SJCRH30 (cell line): ENCODE measurements around the gene PHKA2. TPM values are rescaled to one million over a fixed set of nuclear protein-coding genes. Genes with fewer than 3 reads are reported as not detected.
"Not testable (repeated sequence)": the region's sequence is repeated elsewhere in the genome, so short reads cannot be mapped to it uniquely, and the experiment has no call there.

Experiments used
- DNase-seq, 2 experiments: peaks; one replicate each; pipeline ENCODE4 v3.0.0-alpha.2; 2015 to 2020
- H3K27ac ChIP-seq: fragments of 250-450 bp; sonication (Bioruptor Pico); 2 replicates; pipeline ENCODE4 v1.5.1; 2020; ENCODE audit warnings: mild to moderate bottlenecking, moderate library complexity
- H3K27me3 ChIP-seq: fragments of 250-450 bp; sonication (Bioruptor Pico); 2 replicates; pipeline ENCODE4 v1.5.1; 2020; ENCODE audit warnings: mild to moderate bottlenecking, moderate library complexity
- H3K36me3 ChIP-seq: fragments of 250-450 bp; sonication (Bioruptor Pico); 2 replicates; pipeline ENCODE4 v1.5.1; 2020; ENCODE audit warnings: mild to moderate bottlenecking, moderate library complexity
- H3K4me1 ChIP-seq: fragments of 250-450 bp; sonication (Bioruptor Pico); 2 replicates; pipeline ENCODE4 v1.5.1; 2020; ENCODE audit warnings: mild to moderate bottlenecking, moderate library complexity
- H3K4me3 ChIP-seq: fragments of 250-450 bp; sonication (Bioruptor Pico); 2 replicates; pipeline ENCODE4 v1.5.1; 2020; ENCODE audit warnings: mild to moderate bottlenecking, moderate library complexity
- H3K9me3 ChIP-seq: fragments of 250-450 bp; sonication (Bioruptor Pico); replicated peaks from 2 replicates; pipeline ENCODE4 v1.5.1; 2020; ENCODE audit warnings: mild to moderate bottlenecking, moderate library complexity
- total RNA-seq: library from RNA; depleted of rRNA; stranded (reverse); fragments of >200 nt; shearing (Covaris generic); gene quantifications from 2 replicates; pipeline ENCODE4 v1.2.3, GENCODE V29; 2014; rRNA removed

The PHKA2 gene
- total RNA-seq, 1 experiment from 2014 or later = 30.3 TPM

DNA sequence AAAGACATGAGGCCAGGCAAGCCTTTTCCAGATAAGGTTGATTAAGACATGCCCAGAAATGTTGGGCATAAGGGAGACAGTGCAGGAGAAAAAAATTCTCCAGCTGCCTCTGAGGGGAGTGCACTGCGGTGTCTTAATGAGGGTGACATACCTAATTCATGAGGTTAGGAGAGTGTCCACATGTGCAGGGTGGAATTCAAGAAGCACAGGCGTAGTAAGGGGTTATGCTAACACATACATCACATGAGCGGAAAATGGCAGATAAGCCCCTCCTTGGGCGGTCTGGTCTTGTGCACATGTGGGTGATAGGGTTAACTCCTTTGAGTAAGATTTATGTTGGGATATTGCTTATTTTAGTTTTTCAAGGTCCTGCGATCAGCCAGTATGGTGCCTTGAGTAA is 122.4 kb downstream of the PHKA2 start:
- Histone ChIP-seq H3K4me1 (peaks cover 3% of the 10 kb centered on the region), H3K27me3 (no peaks in the 10 kb centered on the region), H3K27ac (no peak overlapping the region), H3K4me3 (no peak overlapping the region), H3K9me3 (no peaks in the 10 kb centered on the region), H3K36me3 (no peaks in the 10 kb centered on the region)
- DNase-seq = peak in 1 of 2 experiments; percentile 15

DNA sequence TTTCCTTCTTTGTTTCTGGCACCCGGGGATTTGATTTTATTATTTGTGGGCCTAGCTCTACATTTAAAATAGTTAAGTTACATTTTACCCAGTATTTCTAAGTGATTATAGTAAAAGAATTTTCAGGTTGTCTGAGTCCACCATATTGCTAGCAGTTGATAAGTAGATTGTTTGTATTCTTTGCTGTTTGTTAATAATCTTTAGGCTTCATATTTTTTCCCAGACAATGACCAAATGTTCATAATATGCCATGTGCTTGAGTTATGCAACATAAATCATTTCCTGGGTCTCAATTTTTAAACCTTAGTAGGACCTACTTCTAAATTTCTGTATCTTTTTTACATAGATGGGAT is 127.3 kb downstream of the PHKA2 start:
- Histone ChIP-seq H3K36me3 (no peaks in the 10 kb centered on the region), H3K27me3 (no peaks in the 10 kb centered on the region), H3K4me3 (no peak overlapping the region), H3K4me1 (peaks cover 12% of the 10 kb centered on the region), H3K9me3 (no peaks in the 10 kb centered on the region), H3K27ac (peak overlapping the region; percentile 26; the same call in 1 of the 2 replicates)
- DNase-seq = no peak

DNA sequence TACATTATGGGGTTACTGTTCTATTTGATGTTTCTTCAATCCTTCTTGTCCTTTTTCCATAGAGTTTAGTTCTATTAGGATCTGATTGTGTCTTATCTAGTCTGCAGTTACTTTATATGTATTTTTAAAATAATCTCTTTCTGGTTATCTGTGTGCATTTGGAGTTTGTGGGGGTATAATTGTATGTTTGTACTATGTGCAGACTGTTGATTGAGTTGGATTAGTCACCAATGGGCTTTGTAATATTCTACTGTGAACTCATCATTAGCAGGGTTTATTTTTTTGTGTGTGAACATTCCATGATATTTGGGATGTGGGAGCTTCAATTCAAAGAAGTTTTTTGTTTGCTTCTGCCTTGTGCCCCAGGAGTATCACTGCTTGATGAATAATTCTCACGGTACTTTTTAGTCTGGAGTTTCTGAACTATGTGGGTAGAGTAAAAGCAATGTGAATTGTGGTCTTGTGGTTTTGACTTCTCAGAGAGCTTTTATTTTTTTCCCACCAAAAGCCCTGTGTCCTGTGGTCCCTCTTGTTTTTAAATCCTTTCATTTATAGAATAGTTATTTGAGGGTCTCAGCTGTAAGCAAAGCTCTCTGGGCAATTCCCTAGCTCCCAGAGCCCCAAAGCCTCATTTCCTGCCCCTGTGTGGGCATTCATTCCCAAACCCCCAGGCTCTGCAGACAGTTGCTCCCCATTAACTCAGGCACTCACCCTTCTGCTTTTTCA is 127.8 kb downstream of the PHKA2 start:
- H3K9me3 ChIP-seq = no peaks in the 10 kb centered on the region
- peak; percentile 39 to 64 for DNase-seq
- no peak overlapping the region for H3K4me3 ChIP-seq
- H3K27ac ChIP-seq = peak overlapping the region; percentile 26
- no peaks in the 10 kb centered on the region for H3K27me3 ChIP-seq
- no peaks in the 10 kb centered on the region for H3K36me3 ChIP-seq
- H3K4me1 ChIP-seq = peaks cover 12% of the 10 kb centered on the region

DNA sequence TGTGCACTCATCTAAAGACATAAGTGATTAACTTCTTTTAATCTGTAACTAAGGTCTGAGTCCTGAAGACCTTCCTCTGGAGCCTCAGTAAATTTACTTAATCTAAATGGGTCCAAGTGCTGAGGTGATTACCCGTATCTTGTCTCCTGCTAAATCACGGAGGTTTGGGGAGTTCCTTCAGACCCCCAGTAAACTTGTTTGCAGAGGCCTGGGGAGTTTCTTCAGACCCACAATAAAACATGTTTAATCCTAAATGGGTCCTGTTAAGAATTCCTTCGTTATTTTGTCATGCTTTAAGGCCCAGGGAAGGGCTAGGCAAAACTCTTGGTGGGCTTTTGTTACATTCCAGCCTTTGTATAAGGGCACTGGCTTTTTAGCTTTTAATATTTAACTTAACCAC is 136.0 kb downstream of the PHKA2 start:
- not testable (repeated sequence) for DNase-seq, H3K4me3 ChIP-seq, H3K27ac ChIP-seq, H3K27me3 ChIP-seq, H3K9me3 ChIP-seq, H3K4me1 ChIP-seq, H3K36me3 ChIP-seq

Other genes with a start within 250 kb of the PHKA2 start
- gene ADGRG2, start 138.4 kb upstream of the PHKA2 start, total RNA-seq = 0.13 and 0.22 TPM in 2 replicates